ENCODE measurements around the gene SCIN.
"Not testable (repeated sequence)": the region's sequence is repeated elsewhere in the genome, so short reads cannot be mapped to it uniquely, and the experiment has no call there.

SCIN gene

GRCh38 chr7:12570534-12571461 is at the start of gene SCIN:
Gene SCIN (plus strand): TSS chr7:12570720. CDS start chr7:12570787, 67 bp downstream.
- no peak for DNase-seq (ENCODE audit: low read depth)

DNA sequence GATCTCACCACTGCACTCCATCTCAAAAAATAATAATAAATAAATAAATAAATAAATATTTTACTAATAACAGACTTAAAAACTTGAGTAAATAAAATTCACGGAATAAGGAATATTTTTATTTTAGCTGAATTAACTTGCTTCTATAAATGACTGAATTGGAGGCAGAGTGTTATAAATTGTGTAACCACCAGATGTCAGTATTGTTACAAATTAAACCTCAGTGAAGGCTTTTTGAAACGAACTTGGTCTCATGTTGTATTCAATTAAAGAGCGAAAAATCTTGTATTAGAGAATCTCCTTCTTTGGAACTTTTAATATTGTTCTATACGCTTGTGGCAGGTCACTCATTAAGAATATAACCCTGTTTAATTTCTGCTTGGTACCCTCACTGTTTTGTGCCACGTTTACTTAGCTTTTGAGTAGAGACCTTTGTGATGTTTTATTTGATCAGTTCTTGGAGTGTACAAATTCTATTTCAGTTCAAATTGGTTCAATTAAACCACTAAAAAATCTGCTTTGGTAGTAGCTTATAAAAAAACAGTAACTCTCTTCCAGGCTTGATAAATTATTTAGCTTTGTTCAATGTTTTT is 45.6 kb upstream of the SCIN start:
- no peak for DNase-seq (ENCODE audit: low read depth)

DNA sequence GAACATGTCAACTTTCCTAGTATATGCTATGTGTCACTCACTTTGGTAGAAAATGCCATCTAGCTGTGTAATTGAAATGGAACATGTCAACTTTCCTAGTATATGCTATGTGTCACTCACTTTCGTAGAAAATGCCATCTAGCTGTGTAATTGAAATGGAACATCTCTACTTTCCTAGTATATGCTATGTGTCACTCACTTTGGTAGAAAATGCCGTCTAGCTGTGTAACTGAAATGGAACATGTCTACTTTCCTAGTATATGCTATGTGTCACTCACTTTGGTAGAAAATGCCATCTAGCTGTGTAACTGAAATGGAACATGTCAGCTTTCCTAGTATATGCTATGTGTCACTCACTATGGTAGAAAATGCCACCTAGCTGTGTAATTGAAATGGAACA is 43.8 kb upstream of the SCIN start:
- not testable (repeated sequence) for DNase-seq (ENCODE audit: low read depth)

- not testable (repeated sequence) for DNase-seq (ENCODE audit: low read depth)
Observed at GRCh38 chr7:12527670-12528069, 42.9 kb upstream of the SCIN start.

DNA sequence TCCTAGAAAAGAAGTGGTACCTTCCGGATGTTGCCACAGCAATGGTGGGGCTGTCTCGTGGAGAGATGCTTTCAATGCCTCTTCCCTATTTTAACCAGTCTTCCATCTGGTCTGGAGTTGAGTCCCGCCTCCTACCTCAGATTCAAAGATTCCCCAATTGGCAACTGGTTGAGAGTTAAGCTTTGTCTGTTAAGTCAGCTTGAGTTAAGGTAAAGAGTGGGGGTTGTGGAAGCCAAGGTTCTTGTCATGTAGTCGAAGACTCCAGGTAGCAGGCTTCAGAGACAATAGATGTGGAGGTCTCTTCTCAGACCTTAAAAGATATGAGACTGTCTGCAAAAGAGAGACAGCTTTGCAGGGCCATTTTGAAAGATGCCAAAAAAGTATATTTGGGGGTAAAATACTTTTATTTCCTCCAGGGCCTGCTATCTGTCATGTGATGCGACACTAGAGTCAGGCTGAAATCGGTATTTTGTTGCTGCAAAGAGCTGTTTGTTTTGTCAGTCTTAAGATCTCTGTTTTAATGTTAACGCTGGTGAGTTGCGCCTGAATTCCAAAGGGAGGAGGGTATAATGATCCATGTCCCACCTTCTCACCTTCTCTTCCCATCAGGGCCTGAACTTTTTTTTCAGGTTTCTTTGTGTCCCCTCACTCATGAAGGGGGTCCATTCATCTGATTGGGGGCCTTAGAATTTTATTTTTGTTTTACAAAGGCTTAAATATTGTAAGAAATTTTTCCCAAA is 40.4 kb upstream of the SCIN start:
- DNase-seq (ENCODE audit: low read depth): no peak

GRCh38 chr7:12531784-12532183 is 38.7 kb upstream of the SCIN start:
- no peak for DNase-seq (ENCODE audit: low read depth)

DNA sequence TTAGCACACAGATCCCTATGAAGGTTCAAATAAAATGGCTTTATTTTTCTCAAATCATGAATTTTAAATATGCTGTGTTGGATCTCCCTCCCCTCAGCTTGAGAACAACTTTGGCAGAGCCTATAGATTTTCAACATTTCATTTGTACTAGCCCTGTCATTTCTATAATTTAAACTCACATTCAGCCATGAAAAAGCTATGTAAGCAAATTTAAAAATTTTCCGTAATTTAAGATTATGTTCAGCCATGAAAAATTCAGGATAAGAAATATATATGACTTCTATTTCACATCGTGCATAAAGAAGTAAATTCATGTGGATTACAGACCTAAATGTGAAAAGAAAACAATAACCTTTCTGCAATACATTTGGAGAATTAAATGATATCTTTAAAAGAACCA is 36.5 kb upstream of the SCIN start:
- no peak for DNase-seq (ENCODE audit: low read depth)

DNA sequence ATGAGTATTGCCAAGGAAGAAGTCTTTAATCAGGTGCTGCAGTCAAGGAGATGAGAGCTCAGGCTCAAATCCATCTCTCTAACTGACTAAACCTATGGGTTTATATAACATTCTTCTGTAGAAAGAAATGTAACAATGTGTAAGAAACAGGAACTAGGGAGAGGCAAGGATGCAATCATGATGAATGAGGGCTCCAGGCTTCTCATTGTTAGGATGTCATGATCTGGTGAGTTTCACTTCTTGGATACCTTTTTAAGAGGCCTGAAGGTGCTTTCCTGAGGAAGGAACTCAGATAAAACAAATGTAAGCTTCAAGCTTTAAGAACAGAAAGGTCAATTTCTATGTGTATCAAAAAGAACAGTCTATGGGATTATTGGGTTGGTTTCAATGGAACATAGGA is 30.8 kb upstream of the SCIN start:
- no peak for DNase-seq (ENCODE audit: low read depth)

DNA sequence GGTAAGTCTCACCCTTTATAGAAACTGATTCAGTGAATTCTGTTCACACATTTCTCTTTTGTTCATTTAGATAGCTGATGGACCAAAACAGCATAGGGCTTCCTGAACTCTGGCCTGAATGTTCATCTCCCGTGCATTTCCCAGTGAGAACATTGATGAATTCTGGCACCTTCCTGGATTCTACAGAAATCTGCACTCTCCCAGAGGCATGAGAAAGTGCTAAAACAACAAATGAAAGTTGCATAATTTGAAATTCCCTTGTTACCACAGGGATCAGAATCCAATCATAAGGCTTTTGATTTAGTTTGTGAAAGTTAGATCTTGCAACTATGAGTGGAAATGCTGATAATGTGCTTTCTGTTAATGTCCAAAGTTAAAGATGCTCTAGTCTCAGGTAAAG is 29.7 kb upstream of the SCIN start:
- DNase-seq (ENCODE audit: low read depth): no peak

DNA sequence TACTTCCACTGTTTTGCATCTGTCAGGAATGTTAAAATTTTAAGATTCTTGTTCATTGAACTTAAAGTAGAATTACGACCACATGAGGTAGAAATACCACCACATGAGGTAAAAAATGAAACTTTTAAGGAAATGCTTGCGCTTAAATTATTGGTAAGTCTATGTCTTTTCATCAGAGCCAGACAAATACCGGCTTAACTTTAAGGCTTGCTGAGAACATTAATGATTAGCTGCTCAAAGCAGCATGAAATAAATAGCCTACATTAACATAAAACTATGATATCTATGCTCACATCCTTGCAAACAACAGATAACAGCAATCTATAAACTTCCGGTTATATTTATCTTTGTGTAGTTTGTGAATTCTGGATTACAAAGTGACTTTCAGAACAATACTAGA is 26.9 kb upstream of the SCIN start:
- DNase-seq (ENCODE audit: low read depth): no peak

GRCh38 chr7:12549106-12549505 is 21.4 kb upstream of the SCIN start:
- DNase-seq (ENCODE audit: low read depth): no peak

- no peak for DNase-seq (ENCODE audit: low read depth)
Observed at GRCh38 chr7:12550956-12551355, 19.6 kb upstream of the SCIN start.

DNA sequence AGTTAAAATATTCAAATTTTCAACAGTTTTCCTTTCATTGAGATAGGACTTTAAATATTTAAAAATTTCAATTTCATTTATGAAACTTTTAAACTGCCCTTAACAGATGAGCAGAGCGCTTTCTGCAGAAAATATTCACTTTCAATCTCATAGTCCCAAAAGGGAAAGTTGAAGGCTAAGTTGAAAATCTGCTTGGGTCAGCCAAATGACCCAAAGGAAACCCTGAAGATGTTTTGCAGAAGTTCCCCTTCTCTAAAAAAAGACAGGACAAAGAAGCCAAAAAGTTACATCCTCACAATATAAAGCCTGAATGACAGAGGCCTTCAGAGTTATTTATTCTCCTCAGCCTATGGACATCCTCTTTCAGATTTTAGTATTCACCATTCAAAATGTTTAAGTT is 17.6 kb upstream of the SCIN start:
- DNase-seq (ENCODE audit: low read depth): no peak

- no peak for DNase-seq (ENCODE audit: low read depth)
Observed at GRCh38 chr7:12553416-12553815, 17.1 kb upstream of the SCIN start.

DNA sequence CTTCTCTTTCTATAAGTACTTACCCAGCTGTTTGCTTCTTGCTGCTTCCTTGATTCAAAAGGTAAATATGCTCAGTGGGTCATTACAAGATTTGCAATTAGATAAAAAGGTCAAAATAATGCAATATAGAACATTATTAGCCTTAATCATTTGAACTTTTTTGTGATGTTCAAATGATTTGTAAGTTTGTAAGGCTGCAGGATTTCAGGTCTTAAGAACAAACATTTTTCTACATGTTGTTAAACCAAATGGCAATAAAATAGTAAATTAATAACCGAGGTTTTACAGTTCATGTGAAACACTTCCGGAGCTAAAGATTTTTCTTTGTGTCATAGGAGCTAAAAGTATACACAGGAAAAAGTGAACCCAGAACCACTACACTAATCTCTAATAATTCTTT is 16.2 kb upstream of the SCIN start:
- no peak for DNase-seq (ENCODE audit: low read depth)

- no peak for DNase-seq (ENCODE audit: low read depth)
Observed at GRCh38 chr7:12554872-12555271, 15.6 kb upstream of the SCIN start.

GRCh38 chr7:12555695-12556094 is 14.8 kb upstream of the SCIN start:
- not testable (repeated sequence) for DNase-seq (ENCODE audit: low read depth)

DNA sequence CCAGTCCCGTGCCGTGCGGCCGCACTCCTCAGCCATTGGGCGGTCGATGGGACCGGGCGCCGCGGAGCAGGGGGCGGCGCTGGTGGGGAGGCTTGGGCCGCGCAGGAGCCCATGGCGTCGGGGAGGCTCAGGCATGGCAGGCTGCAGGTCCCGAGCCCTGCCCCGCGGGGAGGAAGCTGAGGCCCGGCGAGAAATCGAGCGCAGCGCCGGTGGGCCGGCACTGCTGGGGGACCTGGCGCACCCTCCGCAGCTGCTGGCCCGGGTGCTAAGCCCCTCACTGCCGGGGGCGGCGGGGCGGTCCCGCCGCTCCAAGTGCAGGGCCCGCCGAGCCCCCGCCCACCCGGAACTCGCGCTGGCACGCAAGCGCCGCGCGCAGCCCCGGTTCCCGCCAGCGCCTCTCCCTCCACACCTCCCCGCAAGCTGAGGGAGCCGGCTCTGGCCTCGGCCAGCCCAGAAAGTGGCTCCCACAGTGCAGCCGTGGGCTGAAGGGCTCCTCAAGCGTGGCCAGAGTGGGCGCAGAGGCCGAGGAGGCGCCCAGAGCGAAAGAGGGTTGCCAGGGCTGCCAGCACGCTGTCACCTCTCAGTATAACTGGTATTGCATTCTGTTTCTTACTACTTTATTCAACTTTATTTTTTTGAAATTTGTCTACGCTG is 14.3 kb upstream of the SCIN start:
- not testable (repeated sequence) for DNase-seq (ENCODE audit: low read depth)

DNA sequence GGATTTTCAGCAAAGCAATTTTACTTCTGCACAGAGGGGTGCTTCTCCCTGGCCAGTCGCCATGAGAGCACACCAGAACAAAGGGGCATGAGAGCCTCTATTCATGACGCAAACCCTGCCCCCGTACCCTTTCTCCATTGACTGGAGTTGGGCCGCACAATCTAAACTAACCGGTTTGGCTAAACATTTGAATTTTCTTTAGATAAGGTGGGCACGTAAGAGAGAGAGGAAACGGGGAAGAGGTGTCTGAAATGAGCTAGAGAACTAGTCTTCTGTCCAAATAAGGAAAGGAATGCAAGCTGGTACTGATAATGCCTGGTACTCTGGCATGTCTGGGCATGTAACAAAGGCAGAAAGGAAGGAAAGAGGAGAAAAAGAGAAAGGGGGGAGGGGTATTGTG is 13.2 kb upstream of the SCIN start:
- DNase-seq (ENCODE audit: low read depth): no peak

- DNase-seq (ENCODE audit: low read depth): no peak
Observed at GRCh38 chr7:12564996-12565764, 5.3 kb upstream of the SCIN start.

GRCh38 chr7:12565873-12566272 is 4.6 kb upstream of the SCIN start:
- DNase-seq (ENCODE audit: low read depth): no peak

- DNase-seq (ENCODE audit: low read depth): no peak
Observed at GRCh38 chr7:12567015-12567414, 3.5 kb upstream of the SCIN start.

All from stimulated activated CD8-positive, alpha-beta memory T cell treated with anti-CD3 and anti-CD28 coated beads, Interleukin-12 subunit alpha, Interleukin-12 subunit beta, amount 100 ng/mL, for 1 hour (primary cell).